Thoracic aorta (tissue), 2 donors: ENCODE data around the gene PLAAT4. TPM values are rescaled to one million over a fixed set of nuclear protein-coding genes. Genes with fewer than 3 reads are reported as not detected.

Experiments
- ATAC-seq: fragments of 150-250 bp; one replicate; pipeline ENCODE4 v1.8.0; 2017; ENCODE audit warnings: low read depth; ENCODE audit not compliant: insufficient number of reproducible peaks, low FRiP score
- DNase-seq: peaks from one replicate; pipeline ENCODE4 v3.0.0-alpha.2; 2020; ENCODE audit warnings: low spot score
- H3K27ac ChIP-seq, 2 donors: fragments of 200-600 bp; sonication (generic); 1 replicate in 1 of 2; 2 replicates in 1 of 2; pipeline ENCODE4 v1.5.1; 2016; ENCODE audit warnings: mild to moderate bottlenecking in 2 of 2, moderate library complexity in 2 of 2
- H3K27me3 ChIP-seq: fragments of 200-600 bp; sonication (generic); replicated peaks from 2 replicates; pipeline ENCODE4 v1.6.0; 2016; ENCODE audit warnings: mild to moderate bottlenecking; ENCODE audit not compliant: insufficient read depth
- H3K36me3 ChIP-seq: fragments of 200-600 bp; sonication (generic); one replicate; pipeline ENCODE4 v1.5.1; 2016
- H3K4me1 ChIP-seq, 2 donors: fragments of 200-600 bp; sonication (generic); 1 replicate in 1 of 2; 2 replicates in 1 of 2; pipeline versions ENCODE4 v1.5.1 to v1.6.0; 2016; ENCODE audit warnings: low read depth in 2 of 2, mild to moderate bottlenecking in 1 of 2; ENCODE audit not compliant: control insufficient read depth in 1 of 2
- H3K4me3 ChIP-seq: fragments of 200-600 bp; sonication (generic); 2 replicates; pipeline ENCODE4 v1.5.1; 2016; ENCODE audit warnings: mild to moderate bottlenecking
- H3K9me3 ChIP-seq: fragments of 200-600 bp; sonication (generic); 2 replicates; pipeline ENCODE4 v1.5.1; 2016
- total RNA-seq, 2 donors: library from RNA; depleted of rRNA; stranded (reverse); fragments of >200 nt; gene quantifications; one replicate each; pipeline versions ENCODE4 v1.1.0 to v1.2.3, GENCODE V29; 2016
- TF ChIP-seq, protein P1 (sequence below): fragments of 200-600 bp; sonication (generic); IDR thresholded peaks from one replicate; pipeline ENCODE4 v1.5.1; 2019; ENCODE audit warnings: antibody characterized with exemption

Gene PLAAT4
- total RNA-seq, 2 donors from 2014 or later = 19.2 to 20.4 TPM

DNA sequence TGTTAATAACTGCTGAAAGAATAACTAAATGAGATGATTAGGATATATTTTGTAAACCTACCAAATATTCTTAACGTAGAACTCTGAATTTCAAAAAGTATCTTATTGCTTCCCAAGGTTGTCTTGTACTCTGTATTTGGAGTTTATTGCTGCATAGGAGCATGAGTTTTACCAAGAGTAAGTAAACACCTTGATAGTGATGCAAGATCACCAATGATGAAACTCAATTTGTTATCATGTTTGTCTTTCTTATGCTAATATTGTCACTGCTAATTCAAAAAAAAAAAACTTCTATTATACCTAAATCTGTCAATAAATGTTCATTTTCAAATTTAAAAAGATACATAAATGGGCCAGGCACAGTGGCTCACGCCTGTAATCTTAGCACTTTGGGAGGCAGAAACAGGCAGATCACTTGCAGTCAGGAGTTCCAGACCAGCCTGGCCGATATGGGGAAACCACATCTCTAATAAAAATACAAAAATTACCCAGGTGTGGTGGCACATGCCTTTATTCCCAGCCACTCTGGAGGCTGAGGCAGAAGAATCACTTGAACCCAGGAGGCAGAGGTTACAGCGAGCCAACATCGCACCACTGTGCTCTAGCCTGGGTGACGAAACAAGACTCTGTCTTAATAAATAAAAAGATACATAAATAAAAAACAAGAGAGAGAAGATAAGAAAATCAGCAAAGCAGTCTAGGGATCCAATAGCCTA is 50.0 kb downstream of the PLAAT4 start:
- H3K9me3 ChIP-seq = no peaks in the 10 kb centered on the region
- TF ChIP-seq, protein P1, sequence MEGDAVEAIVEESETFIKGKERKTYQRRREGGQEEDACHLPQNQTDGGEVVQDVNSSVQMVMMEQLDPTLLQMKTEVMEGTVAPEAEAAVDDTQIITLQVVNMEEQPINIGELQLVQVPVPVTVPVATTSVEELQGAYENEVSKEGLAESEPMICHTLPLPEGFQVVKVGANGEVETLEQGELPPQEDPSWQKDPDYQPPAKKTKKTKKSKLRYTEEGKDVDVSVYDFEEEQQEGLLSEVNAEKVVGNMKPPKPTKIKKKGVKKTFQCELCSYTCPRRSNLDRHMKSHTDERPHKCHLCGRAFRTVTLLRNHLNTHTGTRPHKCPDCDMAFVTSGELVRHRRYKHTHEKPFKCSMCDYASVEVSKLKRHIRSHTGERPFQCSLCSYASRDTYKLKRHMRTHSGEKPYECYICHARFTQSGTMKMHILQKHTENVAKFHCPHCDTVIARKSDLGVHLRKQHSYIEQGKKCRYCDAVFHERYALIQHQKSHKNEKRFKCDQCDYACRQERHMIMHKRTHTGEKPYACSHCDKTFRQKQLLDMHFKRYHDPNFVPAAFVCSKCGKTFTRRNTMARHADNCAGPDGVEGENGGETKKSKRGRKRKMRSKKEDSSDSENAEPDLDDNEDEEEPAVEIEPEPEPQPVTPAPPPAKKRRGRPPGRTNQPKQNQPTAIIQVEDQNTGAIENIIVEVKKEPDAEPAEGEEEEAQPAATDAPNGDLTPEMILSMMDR = no peak
- no peak for ATAC-seq
- no peak for DNase-seq
- no peaks in the 10 kb centered on the region for H3K4me1 ChIP-seq
- H3K27me3 ChIP-seq = no peaks in the 10 kb centered on the region
- H3K36me3 ChIP-seq = peaks cover 29% of the 10 kb centered on the region
- H3K27ac ChIP-seq = no peak overlapping the region
- no peak overlapping the region for H3K4me3 ChIP-seq

DNA sequence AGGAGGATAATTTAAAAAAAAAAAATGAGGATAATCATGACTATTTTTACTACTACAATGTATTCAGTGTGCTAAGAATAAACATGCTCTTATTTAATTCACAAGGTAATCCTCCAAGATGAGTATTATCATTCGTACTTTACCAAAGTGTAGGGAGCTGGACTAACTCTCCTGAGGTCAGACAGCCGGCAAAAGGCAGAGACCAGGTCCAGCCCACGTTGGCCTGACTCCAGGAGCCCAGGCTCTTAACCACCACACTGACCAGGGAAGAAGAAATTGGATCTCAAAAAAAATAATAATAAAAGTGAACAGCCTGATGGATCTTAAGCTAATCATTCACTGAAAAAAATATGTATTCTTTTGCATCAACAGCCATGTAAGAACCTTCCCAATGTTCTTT is 52.4 kb downstream of the PLAAT4 start:
- DNase-seq (no peak), ATAC-seq (no peak)
- TF ChIP-seq, protein P1 = no peak
- Histone ChIP-seq H3K36me3 (peaks cover 32% of the 10 kb centered on the region), H3K9me3 (no peaks in the 10 kb centered on the region), H3K27ac (no peak overlapping the region), H3K4me3 (no peak overlapping the region), H3K4me1 (no peaks in the 10 kb centered on the region), H3K27me3 (no peaks in the 10 kb centered on the region)

DNA sequence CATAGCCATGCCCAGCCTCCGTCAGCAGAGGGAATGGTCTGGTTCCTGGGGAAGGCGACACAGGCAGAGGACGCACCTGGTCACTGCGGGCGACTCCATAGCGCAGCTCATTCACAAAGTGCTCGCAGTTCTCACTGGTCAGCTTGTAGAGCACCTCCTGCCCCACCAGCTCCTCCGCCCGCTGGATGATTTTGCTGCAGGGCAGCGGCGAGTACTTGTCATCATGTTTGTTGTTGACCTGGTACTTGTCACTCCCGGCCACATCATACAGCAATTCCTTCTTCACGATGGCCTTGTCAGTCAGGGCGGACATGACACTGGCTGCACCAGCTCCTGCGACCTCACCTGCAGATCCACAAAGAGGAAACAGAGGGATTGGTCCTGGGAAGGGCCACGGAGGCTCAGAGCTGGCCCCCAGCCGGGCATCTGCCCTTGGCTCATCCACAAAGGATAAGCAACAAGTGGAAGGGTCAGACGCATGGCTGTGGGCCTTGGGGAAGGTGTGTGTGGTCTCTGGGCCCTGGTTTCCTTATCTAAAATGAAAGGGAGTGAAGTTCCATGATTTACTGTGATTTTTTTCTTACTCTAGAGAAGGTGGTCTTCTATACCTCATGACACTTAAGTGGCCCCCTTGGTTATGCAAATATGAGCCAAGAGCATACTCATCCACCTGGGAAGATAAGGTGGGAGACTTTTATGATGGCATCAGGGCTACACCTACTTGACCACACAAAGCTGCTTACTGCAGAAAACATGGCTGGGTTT is 53.6 kb downstream of the PLAAT4 start:
- H3K9me3 ChIP-seq = no peaks in the 10 kb centered on the region
- no peak overlapping the region for H3K4me3 ChIP-seq
- DNase-seq (no peak), ATAC-seq (no peak)
- no peak overlapping the region for H3K27ac ChIP-seq
- TF ChIP-seq, protein P1 = no peak
- no peaks in the 10 kb centered on the region for H3K27me3 ChIP-seq
- H3K36me3 ChIP-seq = peaks cover 32% of the 10 kb centered on the region
- no peaks in the 10 kb centered on the region for H3K4me1 ChIP-seq

DNA sequence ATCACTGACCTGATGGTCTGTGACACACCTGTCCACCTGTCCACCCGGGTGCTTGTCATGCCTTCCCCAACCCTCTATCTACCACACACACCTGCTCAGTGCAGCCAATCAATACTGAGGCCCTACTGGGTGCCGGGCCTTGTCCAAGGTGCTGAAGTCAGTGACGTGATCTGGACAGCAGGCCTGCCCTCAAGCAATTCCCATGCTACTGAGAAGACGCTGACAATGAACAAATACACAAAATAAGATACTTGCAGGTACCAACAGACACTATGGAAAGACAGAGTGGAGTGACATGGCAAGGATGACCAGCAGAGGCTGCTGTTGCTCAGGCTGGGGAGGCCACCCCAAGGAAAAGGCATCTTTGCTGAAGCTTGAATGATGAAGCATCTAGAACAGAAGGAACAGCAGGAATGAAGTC is 56.4 kb downstream of the PLAAT4 start:
- H3K36me3 ChIP-seq = peaks cover 28% of the 10 kb centered on the region
- no peak for ATAC-seq

DNA sequence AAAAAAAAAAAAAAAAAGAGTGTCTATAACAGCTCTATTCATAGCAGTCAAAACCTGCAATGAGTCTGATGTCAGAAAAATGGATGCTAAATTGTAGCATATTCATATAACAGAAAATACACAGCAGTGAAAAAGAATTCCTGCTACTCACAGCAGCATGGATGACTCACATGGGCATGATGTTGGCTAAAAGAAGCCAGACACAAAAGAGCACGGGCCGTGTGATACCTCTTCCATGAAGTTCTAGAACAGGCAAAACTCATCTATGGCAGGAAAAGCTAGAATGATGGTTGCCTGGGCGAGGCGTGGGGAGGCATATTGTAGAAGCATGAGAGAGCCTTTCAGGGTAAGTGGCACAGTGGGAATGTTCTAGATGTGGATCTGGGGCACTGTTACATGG is 58.7 kb downstream of the PLAAT4 start:
- ATAC-seq (no peak), DNase-seq (no peak)
- Histone ChIP-seq H3K27me3 (no peaks in the 10 kb centered on the region), H3K27ac (no peak overlapping the region), H3K9me3 (no peaks in the 10 kb centered on the region), H3K4me3 (no peak overlapping the region), H3K4me1 (no peaks in the 10 kb centered on the region), H3K36me3 (peaks cover 24% of the 10 kb centered on the region)
- TF ChIP-seq, protein P1 = no peak

More for the DNA sequence above, 56.4 kb downstream of the PLAAT4 start:
- Histone ChIP-seq H3K9me3 (no peaks in the 10 kb centered on the region), H3K27me3 (no peaks in the 10 kb centered on the region), H3K4me3 (no peak overlapping the region), H3K4me1 (no peaks in the 10 kb centered on the region), H3K27ac (no peak overlapping the region)
- DNase-seq = no peak
- TF ChIP-seq, protein P1 = peak; percentile 38
